ENCODE results near the gene DPP4.

The DPP4 gene

DNA sequence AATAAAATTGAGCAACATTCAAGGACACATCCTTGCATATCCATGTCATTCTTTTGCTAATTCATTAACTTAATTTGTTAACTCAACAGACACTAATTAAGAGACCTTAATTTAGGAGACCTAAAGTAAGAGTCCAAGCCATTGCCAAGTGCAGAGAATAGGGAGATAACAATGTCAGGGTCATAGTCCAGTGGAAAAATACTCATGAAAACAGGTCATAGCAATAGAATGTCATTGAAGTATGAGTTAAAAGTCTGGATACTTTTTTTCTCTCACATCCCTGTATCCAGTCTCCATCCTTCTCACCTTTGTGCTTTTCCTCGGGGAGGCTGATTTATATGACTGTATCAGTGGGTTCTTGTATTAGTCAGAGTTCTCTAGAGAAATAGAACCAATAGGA is 26.6 kb upstream of the DPP4 start:
- H3K27me3 ChIP-seq (ENCODE audit: insufficient read depth, poor library complexity, severe bottlenecking), result no peaks in the 10 kb centered on the region
- ATAC-seq (ENCODE audit: low read depth) (no peak), DNase-seq (ENCODE audit: low spot score) (no peak)
- no peak overlapping the region for H3K4me3 ChIP-seq (ENCODE audit: severe bottlenecking)
- TF ChIP-seq, protein P1, sequence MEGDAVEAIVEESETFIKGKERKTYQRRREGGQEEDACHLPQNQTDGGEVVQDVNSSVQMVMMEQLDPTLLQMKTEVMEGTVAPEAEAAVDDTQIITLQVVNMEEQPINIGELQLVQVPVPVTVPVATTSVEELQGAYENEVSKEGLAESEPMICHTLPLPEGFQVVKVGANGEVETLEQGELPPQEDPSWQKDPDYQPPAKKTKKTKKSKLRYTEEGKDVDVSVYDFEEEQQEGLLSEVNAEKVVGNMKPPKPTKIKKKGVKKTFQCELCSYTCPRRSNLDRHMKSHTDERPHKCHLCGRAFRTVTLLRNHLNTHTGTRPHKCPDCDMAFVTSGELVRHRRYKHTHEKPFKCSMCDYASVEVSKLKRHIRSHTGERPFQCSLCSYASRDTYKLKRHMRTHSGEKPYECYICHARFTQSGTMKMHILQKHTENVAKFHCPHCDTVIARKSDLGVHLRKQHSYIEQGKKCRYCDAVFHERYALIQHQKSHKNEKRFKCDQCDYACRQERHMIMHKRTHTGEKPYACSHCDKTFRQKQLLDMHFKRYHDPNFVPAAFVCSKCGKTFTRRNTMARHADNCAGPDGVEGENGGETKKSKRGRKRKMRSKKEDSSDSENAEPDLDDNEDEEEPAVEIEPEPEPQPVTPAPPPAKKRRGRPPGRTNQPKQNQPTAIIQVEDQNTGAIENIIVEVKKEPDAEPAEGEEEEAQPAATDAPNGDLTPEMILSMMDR (IDR thresholded peaks at IDR 0.05; ENCODE audit: poor library complexity, severe bottlenecking), result no peak
- H3K36me3 ChIP-seq (ENCODE audit: low read depth), result no peaks in the 10 kb centered on the region
- H3K9me3 ChIP-seq (ENCODE audit: severe bottlenecking), result no peaks in the 10 kb centered on the region
- H3K27ac ChIP-seq (ENCODE audit: poor library complexity, severe bottlenecking), result no peak overlapping the region
- no peaks in the 10 kb centered on the region for H3K4me1 ChIP-seq (ENCODE audit: insufficient read depth, poor library complexity, severe bottlenecking)

DNA sequence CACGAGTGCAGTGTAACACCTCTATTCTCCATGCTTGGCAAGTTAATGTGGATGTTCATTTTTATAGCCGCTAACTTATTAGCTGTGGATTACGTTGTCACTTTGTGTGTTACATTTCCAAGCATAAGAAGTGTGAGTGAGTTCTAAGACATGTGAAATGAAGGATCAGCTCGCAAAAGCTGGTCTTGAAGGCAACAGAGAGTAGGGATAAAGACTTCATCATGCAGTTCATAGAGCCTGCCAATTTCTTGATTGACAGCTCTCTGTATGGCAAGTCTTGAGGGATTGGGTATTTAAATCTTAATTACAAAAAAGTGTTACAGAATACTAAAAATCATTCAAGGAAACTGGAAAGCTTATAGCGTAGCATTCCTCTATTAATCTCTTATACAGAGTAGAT is 25.8 kb upstream of the DPP4 start:
- no peak for DNase-seq (ENCODE audit: low spot score)
- no peak overlapping the region for H3K4me3 ChIP-seq (ENCODE audit: severe bottlenecking)
- H3K27me3 ChIP-seq (ENCODE audit: insufficient read depth, poor library complexity, severe bottlenecking), result no peaks in the 10 kb centered on the region
- H3K36me3 ChIP-seq (ENCODE audit: low read depth), result no peaks in the 10 kb centered on the region
- TF ChIP-seq, protein P1 (IDR thresholded peaks at IDR 0.05; ENCODE audit: poor library complexity, severe bottlenecking), result no peak
- H3K4me1 ChIP-seq (ENCODE audit: insufficient read depth, poor library complexity, severe bottlenecking), result no peaks in the 10 kb centered on the region
- H3K27ac ChIP-seq (ENCODE audit: poor library complexity, severe bottlenecking), result no peak overlapping the region
- H3K9me3 ChIP-seq (ENCODE audit: severe bottlenecking), result no peaks in the 10 kb centered on the region
- no peak for ATAC-seq (ENCODE audit: low read depth)

DNA sequence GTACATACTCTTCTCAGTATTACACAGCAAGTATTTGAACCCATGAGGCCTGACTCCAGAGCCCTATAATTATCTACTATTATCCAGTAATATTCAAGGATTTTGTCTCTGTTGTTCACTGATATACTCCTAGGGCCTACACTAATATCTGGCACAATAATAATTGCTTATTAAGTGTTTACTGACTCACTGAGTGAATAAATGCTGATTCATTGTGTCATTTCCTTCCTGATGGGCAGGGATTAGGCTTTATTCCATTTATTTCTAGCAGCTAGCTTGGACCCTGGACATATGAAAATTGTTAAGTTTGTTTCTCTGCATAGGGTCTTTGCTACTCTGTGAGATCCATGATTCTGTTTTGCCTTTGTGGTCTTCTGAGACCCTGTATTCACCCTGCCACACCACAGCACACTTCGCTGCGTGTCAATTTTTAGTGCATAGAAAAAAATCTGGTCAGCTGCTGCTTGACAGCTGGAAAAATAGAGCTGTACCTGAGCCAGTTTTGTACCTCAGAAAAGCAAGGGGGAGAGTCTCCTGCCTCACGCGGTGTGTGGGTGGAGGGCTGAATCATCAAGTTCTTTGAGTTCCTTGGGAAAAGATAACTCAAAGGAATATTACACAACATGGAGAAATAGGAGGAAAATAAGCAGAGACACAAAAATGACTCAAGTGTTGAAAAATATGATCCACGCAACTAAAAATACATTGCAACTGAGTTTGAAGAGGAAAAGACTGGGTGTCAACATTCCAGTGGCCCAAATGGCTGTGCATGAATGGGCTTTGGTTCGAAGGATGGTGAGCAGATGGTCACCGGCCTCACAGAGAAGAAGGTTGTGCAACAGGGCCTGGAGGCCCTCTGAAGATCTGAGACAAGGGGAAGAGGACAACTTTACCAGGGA is 18.9 kb upstream of the DPP4 start:
- Histone ChIP-seq H3K9me3 (ENCODE audit: severe bottlenecking) (no peaks in the 10 kb centered on the region), H3K27me3 (ENCODE audit: insufficient read depth, poor library complexity, severe bottlenecking) (no peaks in the 10 kb centered on the region), H3K4me1 (ENCODE audit: insufficient read depth, poor library complexity, severe bottlenecking) (peaks cover 44% of the 10 kb centered on the region), H3K27ac (ENCODE audit: poor library complexity, severe bottlenecking) (peak overlapping the region; percentile 88), H3K4me3 (ENCODE audit: severe bottlenecking) (no peak overlapping the region), H3K36me3 (ENCODE audit: low read depth) (no peaks in the 10 kb centered on the region)
- ATAC-seq (ENCODE audit: low read depth) (peak; percentile 76), DNase-seq (ENCODE audit: low spot score) (peak; percentile 89)
- TF ChIP-seq, protein P1 (IDR thresholded peaks at IDR 0.05; ENCODE audit: poor library complexity, severe bottlenecking), result no peak

DNA sequence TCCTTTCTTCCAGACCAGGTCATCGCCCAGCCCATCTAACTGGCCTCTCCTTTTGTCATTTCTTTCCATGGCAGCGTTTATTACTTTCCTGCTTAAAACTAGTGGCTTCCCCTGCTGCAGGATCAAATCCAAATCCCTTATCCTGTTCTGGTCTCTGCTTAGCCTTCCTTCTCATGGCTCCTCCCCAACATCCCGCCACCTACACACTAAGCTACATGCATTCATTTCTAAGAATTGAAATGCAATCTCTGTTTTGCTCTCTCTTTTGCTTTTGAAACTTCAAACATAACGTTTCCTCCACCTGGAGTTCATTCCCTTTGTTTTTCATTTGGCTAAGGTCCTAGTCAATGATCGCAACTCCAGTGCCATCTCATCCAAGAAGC is 18.0 kb upstream of the DPP4 start:
- ATAC-seq (ENCODE audit: low read depth) (no peak), DNase-seq (ENCODE audit: low spot score) (no peak)
- Histone ChIP-seq H3K9me3 (ENCODE audit: severe bottlenecking) (no peaks in the 10 kb centered on the region), H3K36me3 (ENCODE audit: low read depth) (no peaks in the 10 kb centered on the region), H3K4me1 (ENCODE audit: insufficient read depth, poor library complexity, severe bottlenecking) (peaks cover 44% of the 10 kb centered on the region), H3K27ac (ENCODE audit: poor library complexity, severe bottlenecking) (peak overlapping the region; percentile 88), H3K4me3 (ENCODE audit: severe bottlenecking) (no peak overlapping the region), H3K27me3 (ENCODE audit: insufficient read depth, poor library complexity, severe bottlenecking) (no peaks in the 10 kb centered on the region)
- TF ChIP-seq, protein P1 (IDR thresholded peaks at IDR 0.05; ENCODE audit: poor library complexity, severe bottlenecking), result no peak

Measured in RWPE2 (cell line).